ENCODE data around the gene ULBP1. TPM values are rescaled to one million over a fixed set of nuclear protein-coding genes. Genes with fewer than 3 reads are reported as not detected.
"Not testable (repeated sequence)": the region's sequence is repeated elsewhere in the genome, so short reads cannot be mapped to it uniquely, and the experiment has no call there.

The ULBP1 gene
- total RNA-seq, 1 experiment from 2014 or later = 0.07 TPM

- DNase-seq (ENCODE audit: low spot score) = peak; percentile 20
Observed at GRCh38 chr6:149953390-149953789, 10.4 kb upstream of the ULBP1 start.

- DNase-seq (ENCODE audit: low spot score) = not testable (repeated sequence)
Observed at GRCh38 chr6:149953934-149954327, 9.8 kb upstream of the ULBP1 start.

- DNase-seq (ENCODE audit: low spot score) = not testable (repeated sequence)
Observed at GRCh38 chr6:149954328-149954983, 9.3 kb upstream of the ULBP1 start.

- DNase-seq (ENCODE audit: low spot score) = not testable (repeated sequence)
Observed at GRCh38 chr6:149954984-149955653, 8.6 kb upstream of the ULBP1 start.

- DNase-seq (ENCODE audit: low spot score) = not testable (repeated sequence)
Observed at GRCh38 chr6:149955654-149956317, 8.0 kb upstream of the ULBP1 start.

GRCh38 chr6:149958124-149958523 is 5.6 kb upstream of the ULBP1 start:
- DNase-seq (ENCODE audit: low spot score) = not testable (repeated sequence)

GRCh38 chr6:149959806-149960205 is 3.9 kb upstream of the ULBP1 start:
- DNase-seq (ENCODE audit: low spot score) = not testable (repeated sequence)

GRCh38 chr6:149960488-149960887 is 3.3 kb upstream of the ULBP1 start:
- no peak for DNase-seq (ENCODE audit: low spot score)

- DNase-seq (ENCODE audit: low spot score) = no peak
Observed at GRCh38 chr6:149961728-149962425, 1.9 kb upstream of the ULBP1 start.

GRCh38 chr6:149962461-149963211 is 1.1 kb upstream of the ULBP1 start:
- no peak for DNase-seq (ENCODE audit: low spot score)

GRCh38 chr6:149963212-149963461 is 606 bp upstream of the ULBP1 start:
- peak; percentile 62 for DNase-seq (ENCODE audit: low spot score)

GRCh38 chr6:149964308-149965193 is 808 bp downstream of the ULBP1 start:
- DNase-seq (ENCODE audit: low spot score) = no peak

- DNase-seq (ENCODE audit: low spot score) = no peak
Observed at GRCh38 chr6:149965194-149966020, 1.7 kb downstream of the ULBP1 start.

- DNase-seq (ENCODE audit: low spot score) = not testable (repeated sequence)
Observed at GRCh38 chr6:149966319-149966718, 2.6 kb downstream of the ULBP1 start.

GRCh38 chr6:149967591-149967990 is 3.8 kb downstream of the ULBP1 start:
- DNase-seq (ENCODE audit: low spot score) = no peak

- DNase-seq (ENCODE audit: low spot score) = not testable (repeated sequence)
Observed at GRCh38 chr6:149967999-149968398, 4.3 kb downstream of the ULBP1 start.

GRCh38 chr6:149968909-149969308 is 5.2 kb downstream of the ULBP1 start:
- DNase-seq (ENCODE audit: low spot score) = not testable (repeated sequence)

- no peak for DNase-seq (ENCODE audit: low spot score)
Observed at GRCh38 chr6:149969635-149970034, 5.9 kb downstream of the ULBP1 start.

GRCh38 chr6:149974394-149974793 is 10.7 kb downstream of the ULBP1 start:
- not testable (repeated sequence) for DNase-seq (ENCODE audit: low spot score)

GRCh38 chr6:149974825-149975224 is 11.1 kb downstream of the ULBP1 start:
- DNase-seq (ENCODE audit: low spot score) = no peak
